ENCODE measurements around the gene NBEA. TPM values are rescaled to one million over a fixed set of nuclear protein-coding genes. Genes with fewer than 3 reads are reported as not detected.

The NBEA gene
- total RNA-seq, 1 donor from 2014 or later = 3.9 TPM

- H3K4me3 Mint-ChIP-seq = no peak overlapping the region
- H3K36me3 Mint-ChIP-seq (ENCODE audit: low read depth) = no peaks in the 10 kb centered on the region
- ChIA-PET CTCF (no interaction called here), POLR2A (no interaction called here)
- intact Hi-C loops (cut with micrococcal nuclease) = no loop called here
- peaks cover 2% of the 10 kb centered on the region for H3K9me3 Mint-ChIP-seq
- no peak for DNase-seq
- ATAC-seq (ENCODE audit: low read depth) = no peak
- H3K27me3 Mint-ChIP-seq = no peaks in the 10 kb centered on the region
- no peak overlapping the region for H3K27ac Mint-ChIP-seq
- H3K4me1 Mint-ChIP-seq = no peaks in the 10 kb centered on the region
- no peak for TF ChIP-seq CTCF (IDR thresholded peaks at IDR 0.05)
These were observed 675.4 kb downstream of the NBEA start for GRCh38 chr13:35617420-35617819.

- H3K4me3 Mint-ChIP-seq = no peak overlapping the region
- ChIA-PET POLR2A (no interaction called here), CTCF (no interaction called here)
- H3K27ac Mint-ChIP-seq = no peak overlapping the region
- H3K36me3 Mint-ChIP-seq (ENCODE audit: low read depth) = no peaks in the 10 kb centered on the region
- H3K9me3 Mint-ChIP-seq = no peaks in the 10 kb centered on the region
- H3K27me3 Mint-ChIP-seq = no peaks in the 10 kb centered on the region
- no peak for TF ChIP-seq CTCF (IDR thresholded peaks at IDR 0.05)
- intact Hi-C loops (cut with micrococcal nuclease) = no loop called here
- ATAC-seq (ENCODE audit: low read depth) = no peak
- H3K4me1 Mint-ChIP-seq = no peaks in the 10 kb centered on the region
- DNase-seq = no peak
These were observed 676.6 kb downstream of the NBEA start for GRCh38 chr13:35618565-35619083.

GRCh38 chr13:35621989-35622388, 679.9 kb downstream of the NBEA start:
- ATAC-seq (ENCODE audit: low read depth) = no peak
- no peak for TF ChIP-seq CTCF (IDR thresholded peaks at IDR 0.05)
- ChIA-PET CTCF (no interaction called here), POLR2A (no interaction called here)
- no peak overlapping the region for H3K4me3 Mint-ChIP-seq
- H3K4me1 Mint-ChIP-seq = no peaks in the 10 kb centered on the region
- no peaks in the 10 kb centered on the region for H3K27me3 Mint-ChIP-seq
- no peaks in the 10 kb centered on the region for H3K9me3 Mint-ChIP-seq
- intact Hi-C loops (cut with micrococcal nuclease) = no loop called here
- H3K27ac Mint-ChIP-seq = no peak overlapping the region
- H3K36me3 Mint-ChIP-seq (ENCODE audit: low read depth) = no peaks in the 10 kb centered on the region
- DNase-seq = no peak

- ChIA-PET CTCF (no interaction called here), POLR2A (no interaction called here)
- Mint-ChIP-seq H3K27ac (no peak overlapping the region), H3K4me3 (no peak overlapping the region), H3K9me3 (no peaks in the 10 kb centered on the region), H3K36me3 (ENCODE audit: low read depth) (no peaks in the 10 kb centered on the region), H3K27me3 (no peaks in the 10 kb centered on the region), H3K4me1 (no peaks in the 10 kb centered on the region)
- TF ChIP-seq CTCF (IDR thresholded peaks at IDR 0.05) = no peak
- ATAC-seq (ENCODE audit: low read depth) (no peak), DNase-seq (no peak)
- intact Hi-C loops (cut with micrococcal nuclease) = no loop called here
These were observed 687.0 kb downstream of the NBEA start for GRCh38 chr13:35629026-35629425.

- intact Hi-C loops (cut with micrococcal nuclease) = no loop called here
- ATAC-seq (ENCODE audit: low read depth) (peak; percentile 34), DNase-seq (no peak)
- no peaks in the 10 kb centered on the region for H3K4me1 Mint-ChIP-seq
- H3K27ac Mint-ChIP-seq = no peak overlapping the region
- H3K9me3 Mint-ChIP-seq = no peaks in the 10 kb centered on the region
- POLR2A ChIA-PET = no interaction called here
- no peak for TF ChIP-seq CTCF (IDR thresholded peaks at IDR 0.05)
- H3K27me3 Mint-ChIP-seq = no peaks in the 10 kb centered on the region
- H3K4me3 Mint-ChIP-seq = no peak overlapping the region
- H3K36me3 Mint-ChIP-seq (ENCODE audit: low read depth) = no peaks in the 10 kb centered on the region
- CTCF ChIA-PET = interaction anchor here (0.6 kb wide), 1 partner anchor 159 kb away, joined by 5 read pairs; no protein-coding TSS in a partner anchor
These were observed 688.6 kb downstream of the NBEA start for GRCh38 chr13:35630551-35631275.

All from activated B cell treated with CpG ODN at 0.5 μM for 24 hours (primary cell).